Smooth muscle cell (in vitro differentiated cells): Measurements from ENCODE around the gene SPEG. TPM values are rescaled to one million over a fixed set of nuclear protein-coding genes. Genes with fewer than 3 reads are reported as not detected.

Experiments
- DNase-seq: peaks from one replicate; lab custom pipeline; 2025; ENCODE audit not compliant: unreplicated experiment; lab: John Stamatoyannopoulos, UW
- H2AFZ ChIP-seq: fragments of 200-600 bp; sonication (generic); 2 replicates; pipeline ENCODE4 v1.6.0; 2016; ENCODE audit warnings: antibody characterized with exemption, low read depth, mild to moderate bottlenecking
- H3F3A ChIP-seq: fragments of 200-600 bp; sonication (generic); 2 replicates; pipeline ENCODE4 v1.6.0; 2017; ENCODE audit warnings: antibody characterized with exemption, low read depth
- H3K27ac ChIP-seq: fragments of 200-600 bp; sonication (generic); 2 replicates; pipeline ENCODE4 v1.5.1; 2016; ENCODE audit warnings: low read depth, mild to moderate bottlenecking
- H3K27me3 ChIP-seq: fragments of 200-600 bp; sonication (generic); 2 replicates; pipeline ENCODE4 v1.6.1; 2016; ENCODE audit warnings: low read depth, mild to moderate bottlenecking
- H3K36me3 ChIP-seq: fragments of 200-600 bp; sonication (generic); 2 replicates; pipeline ENCODE4 v1.5.1; 2016; ENCODE audit warnings: low read depth
- H3K4me1 ChIP-seq: fragments of 200-600 bp; sonication (generic); 2 replicates; pipeline ENCODE4 v1.5.1; 2016; ENCODE audit warnings: low read depth
- H3K4me2 ChIP-seq: fragments of 200-600 bp; sonication (generic); 2 replicates; pipeline ENCODE4 v1.6.0; 2016; ENCODE audit warnings: mild to moderate bottlenecking
- H3K4me3 ChIP-seq: fragments of 200-600 bp; sonication (generic); 2 replicates; pipeline ENCODE4 v1.5.1; 2016; ENCODE audit warnings: mild to moderate bottlenecking
- H3K79me2 ChIP-seq: fragments of 200-600 bp; sonication (generic); 2 replicates; pipeline ENCODE4 v1.6.0; 2016; ENCODE audit warnings: low read depth, mild to moderate bottlenecking
- H3K9ac ChIP-seq: fragments of 200-600 bp; sonication (generic); 2 replicates; pipeline ENCODE4 v1.6.0; 2016; ENCODE audit warnings: low read depth
- H3K9me3 ChIP-seq: fragments of 200-600 bp; sonication (generic); replicated peaks from 2 replicates; pipeline ENCODE4 v1.5.1; 2016; ENCODE audit warnings: low read depth
- H4K20me1 ChIP-seq: fragments of 200-600 bp; sonication (generic); 2 replicates; pipeline ENCODE4 v1.6.0; 2016; ENCODE audit warnings: low read depth
- CTCF ChIP-seq: fragments of 200-600 bp; sonication (generic); IDR thresholded peaks from 2 replicates; pipeline ENCODE4 v1.5.1; 2017; ENCODE audit warnings: borderline replicate concordance, mild to moderate bottlenecking, antibody characterized with exemption; ENCODE audit not compliant: insufficient read depth, poor library complexity, severe bottlenecking
- WGBS: methylation state at CpG from one replicate; pipeline ENCODE4 v1.1.7; 2016; ENCODE audit warnings: low lambda C conversion rate; 5-methylcytosine and 5-hydroxymethylcytosine counted together
- polyA plus RNA-seq: library from polyadenylated mRNA; unstranded; fragments of >200 nt; fragmentation: Nextera tagmentation; extraction: Ambion mirVana; gene quantifications from 2 replicates; pipeline ENCODE4 v1.2.1, GENCODE V29; 2016
- total RNA-seq: library from RNA; depleted of rRNA; stranded (reverse); fragments of >200 nt; gene quantifications from 2 replicates; pipeline ENCODE4 v1.2.3, GENCODE V29; 2014

SPEG gene
- total and polyA plus RNA-seq, 2 experiments from 2014 or later: 14.9 to 37.8 TPM

- no peak for DNase-seq
- H3F3A ChIP-seq: no peaks in the 10 kb centered on the region
- no peak overlapping the region for H2AFZ ChIP-seq
- H3K4me3 ChIP-seq: peak overlapping the region; percentile 73
- H3K79me2 ChIP-seq: peaks cover 4% of the 10 kb centered on the region
- H4K20me1 ChIP-seq: no peaks in the 10 kb centered on the region
- peaks cover 16% of the 10 kb centered on the region for H3K27me3 ChIP-seq
- peaks cover 13% of the 10 kb centered on the region for H3K4me1 ChIP-seq
- WGBS: 2% methylated on average over 3 of the region's 3 CpGs
- peak overlapping the region; percentile 89 for H3K4me2 ChIP-seq
- H3K36me3 ChIP-seq: no peaks in the 10 kb centered on the region
- peak overlapping the region; percentile 73 for H3K27ac ChIP-seq
- peak overlapping the region; percentile 96 for H3K9ac ChIP-seq
- no peaks in the 10 kb centered on the region for H3K9me3 ChIP-seq
- TF ChIP-seq CTCF: no peak
Measured at GRCh38 chr2:219499058-219499307, 64.3 kb downstream of the SPEG start.

GRCh38 chr2:219499555-219499954 lies 64.9 kb downstream of the SPEG start:
- Histone ChIP-seq H3K9ac (peak overlapping the region; percentile 96), H3K4me1 (peaks cover 13% of the 10 kb centered on the region), H3K9me3 (no peaks in the 10 kb centered on the region), H4K20me1 (no peaks in the 10 kb centered on the region), H3K36me3 (no peaks in the 10 kb centered on the region), H3K79me2 (peaks cover 4% of the 10 kb centered on the region), H3K27me3 (peaks cover 15% of the 10 kb centered on the region), H2AFZ (no peak overlapping the region), H3F3A (no peaks in the 10 kb centered on the region), H3K4me2 (peak overlapping the region; percentile 89), H3K4me3 (peak overlapping the region; percentile 73), H3K27ac (no peak overlapping the region)
- DNase-seq: no peak
- no peak for TF ChIP-seq CTCF
- WGBS: 85% methylated on average over 1 of the region's 1 CpG

- Histone ChIP-seq H2AFZ (no peak overlapping the region), H3K4me1 (peaks cover 13% of the 10 kb centered on the region), H3F3A (no peaks in the 10 kb centered on the region), H3K27ac (no peak overlapping the region), H3K9ac (no peak overlapping the region), H3K4me3 (peak overlapping the region; percentile 73), H3K9me3 (no peaks in the 10 kb centered on the region), H4K20me1 (peaks cover 4% of the 10 kb centered on the region), H3K27me3 (peaks cover 10% of the 10 kb centered on the region), H3K79me2 (peaks cover 4% of the 10 kb centered on the region), H3K36me3 (no peaks in the 10 kb centered on the region), H3K4me2 (peak overlapping the region; percentile 89)
- no peak for DNase-seq
- 72% methylated on average over 2 of the region's 2 CpGs for WGBS
- no peak for TF ChIP-seq CTCF
Measured at GRCh38 chr2:219500135-219500534, 65.5 kb downstream of the SPEG start.

DNA sequence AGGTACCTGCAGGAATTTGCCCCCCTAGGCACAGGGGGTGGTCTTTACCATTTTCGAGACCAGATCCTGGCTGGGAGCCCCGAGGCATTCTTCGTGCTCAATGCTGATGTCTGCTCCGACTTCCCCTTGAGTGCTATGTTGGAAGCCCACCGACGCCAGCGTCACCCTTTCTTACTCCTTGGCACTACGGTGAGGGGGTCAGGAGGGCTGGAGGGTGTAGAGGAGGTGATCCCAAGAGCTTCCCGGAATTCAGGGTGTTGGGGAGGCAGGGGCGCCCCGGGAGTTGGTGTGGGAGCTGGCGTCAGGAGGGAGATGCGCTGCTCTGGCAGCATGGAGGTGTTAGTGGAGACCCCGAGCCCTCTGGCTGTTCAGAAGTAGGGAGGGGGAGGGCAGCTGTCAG lies 67.2 kb downstream of the SPEG start:
- H4K20me1 ChIP-seq: peaks cover 5% of the 10 kb centered on the region
- no peak for TF ChIP-seq CTCF

More for the DNA sequence above, 67.2 kb downstream of the SPEG start:
- H3K4me3 ChIP-seq: no peak overlapping the region
- H3K9me3 ChIP-seq: no peaks in the 10 kb centered on the region
- peaks cover 16% of the 10 kb centered on the region for H3K4me1 ChIP-seq
- no peak overlapping the region for H2AFZ ChIP-seq
- H3F3A ChIP-seq: no peaks in the 10 kb centered on the region
- H3K27ac ChIP-seq: no peak overlapping the region
- no peak overlapping the region for H3K4me2 ChIP-seq
- peaks cover 7% of the 10 kb centered on the region for H3K27me3 ChIP-seq
- H3K79me2 ChIP-seq: peaks cover 4% of the 10 kb centered on the region
- DNase-seq: no peak
- no peaks in the 10 kb centered on the region for H3K36me3 ChIP-seq
- no peak overlapping the region for H3K9ac ChIP-seq
- 97% methylated on average over 14 of the region's 14 CpGs for WGBS
